ENCODE measurements around the gene HORMAD1.
A peak's percentile ranks its signal among the peaks of the same experiment; 100 is the strongest.
"Not testable (repeated sequence)": the region's sequence is repeated elsewhere in the genome, so short reads cannot be mapped to it uniquely, and the experiment has no call there.

The HORMAD1 gene

DNA sequence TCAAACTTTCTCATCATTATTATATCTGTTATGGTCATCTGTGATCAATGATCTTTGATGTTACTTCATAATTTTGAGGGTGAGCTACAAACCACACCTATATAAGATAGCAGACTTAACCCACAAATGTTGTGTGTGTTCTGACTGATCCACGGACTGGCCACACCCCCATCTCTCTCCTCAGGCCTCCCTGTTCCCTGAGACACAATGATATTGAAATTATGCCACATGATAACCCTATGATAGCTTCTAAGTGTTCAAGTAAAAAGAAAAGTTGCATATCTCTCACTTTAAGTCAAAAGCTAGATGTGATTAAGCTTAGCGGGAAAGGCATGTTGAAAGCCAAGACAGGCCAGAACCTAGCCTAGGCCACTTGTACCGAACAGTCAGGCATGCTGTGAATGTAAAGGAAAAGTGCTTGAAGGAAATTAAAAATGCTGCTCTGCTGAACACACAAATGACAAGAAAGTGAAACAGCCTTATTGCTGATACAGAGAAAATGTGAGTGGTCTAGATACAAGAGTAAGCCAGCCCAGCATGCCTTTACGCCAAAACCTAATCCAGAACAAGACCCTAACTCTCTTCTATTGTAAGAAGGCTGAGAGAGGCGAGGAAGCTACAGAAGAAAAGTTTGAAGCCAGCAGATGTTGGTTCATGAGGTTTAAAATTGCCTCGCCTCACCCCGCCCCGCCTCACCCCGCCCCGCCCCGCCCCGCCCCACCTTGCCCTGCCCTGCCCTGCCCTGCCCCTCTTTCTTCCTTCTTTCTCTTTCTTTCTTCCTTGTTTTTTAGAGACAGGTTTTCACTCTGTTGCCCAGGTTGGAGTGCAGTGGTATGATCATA is 28.4 kb upstream of the HORMAD1 start:
- DNase-seq = no peak
- Mint-ChIP-seq H3K9me3 (no peaks in the 10 kb centered on the region), H3K4me3 (no peak overlapping the region), H3K36me3 (ENCODE audit: insufficient read depth) (peaks cover 39% of the 10 kb centered on the region), H3K27me3 (no peaks in the 10 kb centered on the region), H3K27ac (peak overlapping the region in 1 of 2 donors; percentile 42), H3K4me1 (ENCODE audit: low read depth in 2 of 2) (no peaks in the 10 kb centered on the region)
- no peak for ATAC-seq (replicated peaks)

DNA sequence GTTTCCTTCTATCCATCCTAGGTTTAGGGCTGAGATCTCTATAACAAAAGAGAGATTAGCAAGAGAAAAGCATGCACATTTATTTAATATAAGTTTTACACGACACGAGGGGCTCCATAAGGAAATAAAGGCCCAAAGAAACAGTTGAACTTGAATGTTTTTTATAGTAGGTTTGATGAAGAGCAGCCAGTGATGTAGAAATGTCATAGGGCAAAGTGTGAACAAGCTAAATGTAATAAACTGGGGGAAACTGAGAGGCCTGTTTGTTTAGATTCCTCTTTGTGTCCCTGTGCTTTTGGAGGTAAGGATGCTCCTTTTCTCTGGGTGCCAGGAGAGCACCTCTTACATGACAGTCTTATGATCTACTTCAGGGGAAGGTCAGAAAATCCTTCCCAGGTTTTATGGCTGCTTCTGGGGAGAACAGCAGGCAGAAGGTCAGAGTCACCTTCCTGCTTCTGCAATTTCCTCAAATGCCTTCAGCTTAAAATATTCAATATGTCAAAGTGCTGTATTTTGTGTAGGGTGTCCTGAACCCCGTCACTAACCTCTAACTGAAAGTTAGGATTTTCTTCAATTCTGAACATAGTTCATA is 9.5 kb upstream of the HORMAD1 start:
- no peak overlapping the region for H3K4me3 Mint-ChIP-seq
- ATAC-seq (replicated peaks) (no peak), DNase-seq (no peak)
- peaks cover 17% of the 10 kb centered on the region for H3K36me3 Mint-ChIP-seq (ENCODE audit: insufficient read depth)
- H3K27ac Mint-ChIP-seq = no peak overlapping the region
- no peaks in the 10 kb centered on the region for H3K27me3 Mint-ChIP-seq
- no peaks in the 10 kb centered on the region for H3K4me1 Mint-ChIP-seq (ENCODE audit: low read depth in 2 of 2)
- no peaks in the 10 kb centered on the region for H3K9me3 Mint-ChIP-seq

DNA sequence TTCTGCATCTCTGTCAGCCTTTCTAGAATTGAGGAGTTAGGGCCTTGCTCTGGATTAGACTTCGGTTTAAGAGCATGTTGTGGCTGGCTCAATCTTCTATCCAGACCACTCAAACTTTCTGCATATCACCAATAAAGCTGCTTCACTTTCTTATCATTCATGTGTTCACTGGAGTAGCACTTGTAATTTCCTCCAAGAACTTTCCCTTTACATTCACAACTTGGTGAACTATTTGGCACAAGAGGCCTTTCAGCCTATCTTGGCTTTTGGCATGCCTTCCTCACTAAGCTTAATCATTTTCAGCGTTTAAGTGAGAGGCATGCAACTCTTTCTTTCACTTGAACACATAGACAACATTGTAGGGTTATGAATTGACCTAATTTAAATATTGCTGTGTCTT is 3.6 kb upstream of the HORMAD1 start:
- H3K9me3 Mint-ChIP-seq = no peaks in the 10 kb centered on the region
- ATAC-seq (replicated peaks) (no peak), DNase-seq (no peak)
- H3K27ac Mint-ChIP-seq = no peak overlapping the region
- H3K4me3 Mint-ChIP-seq = no peak overlapping the region
- H3K36me3 Mint-ChIP-seq (ENCODE audit: insufficient read depth) = no peaks in the 10 kb centered on the region
- no peaks in the 10 kb centered on the region for H3K4me1 Mint-ChIP-seq (ENCODE audit: low read depth in 2 of 2)
- H3K27me3 Mint-ChIP-seq = no peaks in the 10 kb centered on the region

DNA sequence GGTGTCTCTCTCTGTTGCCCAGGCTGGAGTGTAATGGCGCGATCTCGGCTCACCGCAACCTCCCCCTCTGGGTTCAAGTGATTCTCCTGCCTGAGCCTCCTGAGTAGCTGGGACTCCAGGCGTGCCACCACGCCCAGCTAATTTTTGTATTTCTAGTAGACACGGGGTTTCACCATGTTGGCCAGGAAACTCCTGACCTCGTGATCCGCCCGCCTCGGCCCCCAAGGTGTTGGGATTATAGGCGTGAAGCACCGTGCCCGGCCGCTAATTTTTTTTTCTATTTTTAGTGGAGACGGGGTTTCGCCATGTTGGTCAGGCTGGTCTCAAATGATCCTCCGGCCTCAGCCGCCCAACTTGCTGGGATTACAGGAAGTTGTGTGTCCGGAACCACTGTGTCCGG is 597 bp downstream of the HORMAD1 start:
- no peak for ATAC-seq (replicated peaks)
- no peaks in the 10 kb centered on the region for H3K9me3 Mint-ChIP-seq
- H3K4me1 Mint-ChIP-seq (ENCODE audit: low read depth in 2 of 2) = peaks cover 0 to 6% of the 10 kb centered on the region in 2 donors
- no peak overlapping the region for H3K27ac Mint-ChIP-seq
- DNase-seq = no peak
- no peak overlapping the region for H3K4me3 Mint-ChIP-seq
- H3K27me3 Mint-ChIP-seq = no peaks in the 10 kb centered on the region
- no peaks in the 10 kb centered on the region for H3K36me3 Mint-ChIP-seq (ENCODE audit: insufficient read depth)

DNA sequence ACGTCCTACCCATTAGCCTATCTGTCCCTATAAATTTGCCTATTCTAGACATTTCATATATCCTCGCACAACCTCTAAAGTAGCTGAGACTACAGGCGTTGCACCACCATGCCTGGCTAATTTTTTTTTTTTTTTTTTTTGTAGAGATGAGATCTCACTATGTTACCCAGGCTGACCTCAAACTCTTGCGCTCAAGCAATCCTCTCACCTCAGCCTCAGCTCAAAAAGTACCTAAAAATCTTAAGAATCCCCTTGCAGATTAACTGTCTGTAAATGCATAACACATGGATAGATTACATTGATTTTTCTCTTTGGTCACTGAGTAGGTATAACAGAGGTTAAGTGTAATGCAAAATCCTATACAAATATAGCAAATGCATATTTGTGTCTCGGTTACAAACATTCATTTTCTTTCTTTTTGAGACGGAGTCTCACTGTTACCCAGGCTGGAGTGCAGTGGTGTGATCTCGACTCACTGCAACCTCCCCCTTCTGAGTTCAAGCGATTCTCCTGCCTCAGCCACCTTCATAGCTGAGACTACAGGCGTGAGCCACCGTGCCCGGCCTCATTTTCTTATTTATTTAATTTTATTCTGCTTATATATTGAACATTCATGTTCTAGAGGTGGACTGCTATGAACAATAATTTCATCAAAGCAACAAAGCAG is 2.3 kb downstream of the HORMAD1 start:
- H3K36me3 Mint-ChIP-seq (ENCODE audit: insufficient read depth) = no peaks in the 10 kb centered on the region
- peak overlapping the region in 1 of 2 donors; percentile 12 for H3K27ac Mint-ChIP-seq
- peak overlapping the region in 1 of 2 donors; percentile 7 for H3K4me3 Mint-ChIP-seq
- DNase-seq (no peak), ATAC-seq (replicated peaks) (peak; percentile 65)
- no peaks in the 10 kb centered on the region for H3K9me3 Mint-ChIP-seq
- peaks cover 0 to 6% of the 10 kb centered on the region in 2 donors for H3K4me1 Mint-ChIP-seq (ENCODE audit: low read depth in 2 of 2)
- H3K27me3 Mint-ChIP-seq = no peaks in the 10 kb centered on the region

DNA sequence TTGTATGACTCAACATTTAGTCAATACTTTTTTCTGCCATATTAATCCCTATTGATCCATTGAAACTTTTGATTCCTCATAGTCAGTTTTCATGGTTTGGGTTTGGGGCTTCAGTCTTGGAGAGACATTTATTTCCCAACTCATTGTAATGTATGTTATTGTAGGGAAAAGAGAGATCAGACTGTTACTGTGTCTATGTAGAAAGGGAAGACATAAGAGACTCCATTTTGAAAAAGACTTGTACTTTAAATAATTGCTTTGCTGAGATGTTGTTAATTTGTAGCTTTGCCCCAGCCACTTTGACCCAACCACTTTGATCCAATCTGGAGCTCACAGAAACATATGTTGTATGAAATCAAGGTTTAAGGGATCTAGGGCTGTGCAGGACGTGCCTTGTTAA is 11.7 kb downstream of the HORMAD1 start:
- not testable (repeated sequence) for H3K27ac Mint-ChIP-seq; H3K9me3 Mint-ChIP-seq; H3K4me1 Mint-ChIP-seq (ENCODE audit: low read depth in 2 of 2); H3K27me3 Mint-ChIP-seq; H3K4me3 Mint-ChIP-seq; H3K36me3 Mint-ChIP-seq (ENCODE audit: insufficient read depth); ATAC-seq (replicated peaks); DNase-seq

DNA sequence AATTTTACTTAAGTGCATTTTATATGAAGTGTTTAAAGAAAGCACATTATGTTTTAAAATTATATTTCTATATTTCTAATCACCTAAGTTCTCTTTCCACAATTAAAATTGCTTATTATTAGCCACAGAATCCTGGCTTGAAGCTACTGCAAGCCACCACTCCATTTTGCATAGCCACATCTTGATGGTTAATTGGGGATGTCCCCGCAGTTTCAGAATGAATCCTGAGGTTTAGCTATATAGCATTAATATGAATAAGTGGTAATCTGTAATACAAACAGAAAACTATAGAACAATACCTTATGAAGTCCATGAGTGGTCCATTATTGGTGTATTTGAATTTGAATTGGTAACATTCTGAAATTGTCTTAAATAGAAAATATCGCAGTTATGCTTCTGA is 12.1 kb downstream of the HORMAD1 start:
- ATAC-seq (replicated peaks) = no peak
- no peaks in the 10 kb centered on the region for H3K27me3 Mint-ChIP-seq
- no peaks in the 10 kb centered on the region for H3K9me3 Mint-ChIP-seq
- no peak overlapping the region for H3K4me3 Mint-ChIP-seq
- DNase-seq = no peak
- H3K4me1 Mint-ChIP-seq (ENCODE audit: low read depth in 2 of 2) = no peaks in the 10 kb centered on the region
- no peak overlapping the region for H3K27ac Mint-ChIP-seq
- H3K36me3 Mint-ChIP-seq (ENCODE audit: insufficient read depth) = peaks cover 4% of the 10 kb centered on the region

DNA sequence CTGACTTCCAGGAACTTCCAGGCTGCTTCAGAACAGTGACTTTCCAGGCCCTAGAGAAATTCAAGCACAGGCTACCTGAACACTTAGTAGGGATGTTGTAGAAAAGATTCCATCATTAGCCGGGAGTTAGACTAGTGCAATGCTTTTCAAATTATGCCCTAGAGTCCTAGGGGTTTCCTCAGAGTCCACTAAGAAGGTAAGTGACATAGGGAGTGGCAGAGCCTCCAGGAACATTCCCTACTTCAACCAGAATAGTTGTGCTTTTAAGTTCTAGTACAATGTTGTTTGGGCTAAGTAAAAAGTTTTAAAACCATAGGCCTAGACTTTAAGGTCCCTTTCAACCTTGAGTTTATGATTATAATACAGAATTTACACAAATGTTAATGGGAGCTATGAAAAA is 14.6 kb downstream of the HORMAD1 start:
- H3K27me3 Mint-ChIP-seq = no peaks in the 10 kb centered on the region
- peaks cover 4% of the 10 kb centered on the region for H3K36me3 Mint-ChIP-seq (ENCODE audit: insufficient read depth)
- ATAC-seq (replicated peaks) (no peak), DNase-seq (no peak)
- no peaks in the 10 kb centered on the region for H3K4me1 Mint-ChIP-seq (ENCODE audit: low read depth in 2 of 2)
- H3K9me3 Mint-ChIP-seq = no peaks in the 10 kb centered on the region
- H3K27ac Mint-ChIP-seq = no peak overlapping the region
- H3K4me3 Mint-ChIP-seq = no peak overlapping the region

DNA sequence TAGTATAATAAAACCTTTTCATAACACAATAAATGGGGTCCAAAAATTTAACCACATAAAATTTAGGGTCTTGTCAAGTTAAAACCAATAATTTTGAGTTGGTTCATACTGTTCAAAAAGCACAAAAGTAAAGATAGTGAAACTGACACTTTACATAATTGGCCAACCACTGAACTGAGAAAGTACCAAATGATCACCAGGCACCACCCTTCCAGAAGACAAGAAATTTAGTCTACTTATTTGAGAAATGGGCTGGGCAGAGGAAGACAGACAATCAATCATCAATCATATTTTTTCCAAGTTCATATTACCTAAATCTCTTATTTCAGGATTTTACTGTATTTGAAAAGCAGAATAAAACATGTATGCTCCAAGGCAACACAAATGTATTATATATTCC is 17.3 kb downstream of the HORMAD1 start:
- no peak for DNase-seq
- Mint-ChIP-seq H3K4me1 (ENCODE audit: low read depth in 2 of 2) (no peaks in the 10 kb centered on the region), H3K4me3 (no peak overlapping the region), H3K27me3 (peaks cover 0 to 5% of the 10 kb centered on the region in 2 donors), H3K27ac (no peak overlapping the region), H3K36me3 (ENCODE audit: insufficient read depth) (no peaks in the 10 kb centered on the region), H3K9me3 (no peaks in the 10 kb centered on the region)
- no peak for ATAC-seq (replicated peaks)

DNA sequence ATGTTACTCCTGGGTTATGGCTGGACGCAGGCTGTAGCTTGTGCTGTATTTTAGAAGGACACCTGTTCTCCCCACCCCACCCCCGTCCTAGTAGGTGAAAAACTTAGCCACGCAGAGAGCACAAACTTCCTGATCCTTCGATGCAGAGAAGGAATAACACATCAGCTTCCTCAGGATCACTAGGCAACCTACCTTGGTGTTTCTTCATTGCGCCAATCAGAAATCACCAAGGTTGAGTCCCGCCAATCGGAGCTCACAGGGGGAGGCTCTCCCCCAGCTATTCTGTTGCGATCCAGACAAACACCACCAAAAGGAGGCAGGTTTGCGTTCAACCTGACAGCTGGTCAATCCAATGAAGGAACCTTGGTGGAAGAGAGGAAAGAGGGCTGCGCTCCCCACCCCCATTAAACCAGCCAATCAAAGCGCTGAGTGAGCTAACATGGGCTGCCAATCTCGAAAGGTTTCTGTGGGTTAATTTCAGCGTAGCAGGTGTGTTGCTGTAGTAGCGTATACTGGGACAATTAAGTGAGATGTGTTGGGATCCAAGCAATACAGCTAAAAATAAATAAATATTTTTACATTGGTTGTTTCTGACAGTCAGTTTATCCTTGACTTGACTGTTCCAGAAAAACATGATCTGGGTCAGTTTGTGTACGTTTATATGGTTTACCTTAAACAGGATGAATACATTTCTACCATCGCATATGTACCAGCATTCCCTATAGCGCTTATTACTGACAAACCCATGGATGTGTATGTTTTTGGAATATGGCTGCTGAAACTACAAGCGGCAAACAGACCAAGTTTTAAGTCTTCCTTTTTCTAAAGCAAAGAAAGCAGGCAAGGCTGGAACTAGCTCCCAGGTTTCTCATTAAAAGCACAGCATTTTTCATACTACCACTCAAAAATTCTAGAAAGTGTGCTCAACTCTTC is 23.4 kb downstream of the HORMAD1 start, which contains the start of gene GOLPH3L:
Gene GOLPH3L, minus strand, starts transcription at position 160 of the 933 bp plus-strand sequence. CDS start 2,316 bp downstream, outside the sequence.
- ATAC-seq (replicated peaks) = peak; percentile 98
- peak; percentile 79 to 83 (median 82) for DNase-seq
- H3K36me3 Mint-ChIP-seq (ENCODE audit: insufficient read depth) = peaks cover 26% of the 10 kb centered on the region
- H3K4me1 Mint-ChIP-seq (ENCODE audit: low read depth in 2 of 2) = peaks cover 8 to 19% of the 10 kb centered on the region in 2 donors
- peak within 1 kb of the TSS; percentile 92 to 95 for H3K4me3 Mint-ChIP-seq
- no peaks in the 10 kb centered on the region for H3K9me3 Mint-ChIP-seq
- H3K27me3 Mint-ChIP-seq = peaks cover 0 to 5% of the 10 kb centered on the region in 2 donors
- peak within 1 kb of the TSS; percentile 93 to 94 for H3K27ac Mint-ChIP-seq

DNA sequence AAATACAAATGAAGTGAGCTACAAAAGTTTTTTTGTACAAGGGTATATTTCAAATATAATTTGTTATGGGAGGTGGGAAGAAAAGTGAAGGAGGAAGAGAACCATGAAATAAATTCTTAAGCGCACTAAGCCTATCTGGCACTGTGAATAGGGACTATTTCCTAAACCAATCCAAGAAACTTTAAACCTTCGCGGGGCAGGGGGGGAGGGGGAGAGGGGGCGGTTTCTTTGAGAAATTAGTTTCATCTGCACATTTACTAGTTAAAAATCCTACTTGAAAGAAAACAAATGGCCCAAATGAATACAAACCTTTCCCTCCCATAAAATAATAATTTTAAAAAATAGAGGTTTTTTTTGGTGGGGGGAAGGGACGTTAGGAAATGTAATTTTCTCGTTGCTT is 24.1 kb downstream of the HORMAD1 start:
- Mint-ChIP-seq H3K4me3 (peak overlapping the region; percentile 92 to 95), H3K36me3 (ENCODE audit: insufficient read depth) (peaks cover 29% of the 10 kb centered on the region), H3K27me3 (peaks cover 0 to 5% of the 10 kb centered on the region in 2 donors), H3K9me3 (no peaks in the 10 kb centered on the region), H3K4me1 (ENCODE audit: low read depth in 2 of 2) (peaks cover 8 to 19% of the 10 kb centered on the region in 2 donors), H3K27ac (peak overlapping the region; percentile 93 to 94)
- ATAC-seq (replicated peaks) = no peak
- DNase-seq = no peak

DNA sequence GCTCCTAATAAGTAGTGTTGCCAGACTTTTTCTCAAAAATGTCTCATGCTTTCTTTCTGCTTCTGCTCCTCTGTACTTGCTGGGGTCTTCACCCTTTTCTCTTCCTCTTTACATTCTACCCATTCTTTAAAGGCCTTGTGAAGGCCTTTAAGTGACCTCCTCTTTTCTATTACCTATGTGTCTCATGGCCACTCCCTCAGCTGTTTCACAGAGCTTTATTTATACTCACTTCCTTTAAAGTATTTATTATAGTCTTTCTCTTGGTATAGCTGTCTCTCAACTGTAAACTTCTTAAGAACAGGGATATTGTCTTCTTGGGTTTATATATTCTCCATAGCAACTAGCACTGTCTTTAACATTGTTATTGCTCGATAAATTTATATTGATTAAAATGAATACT is 24.5 kb downstream of the HORMAD1 start:
- Mint-ChIP-seq H3K4me1 (ENCODE audit: low read depth in 2 of 2) (peaks cover 8 to 19% of the 10 kb centered on the region in 2 donors), H3K27me3 (peaks cover 0 to 5% of the 10 kb centered on the region in 2 donors), H3K36me3 (ENCODE audit: insufficient read depth) (peaks cover 29% of the 10 kb centered on the region), H3K4me3 (peak overlapping the region; percentile 92 to 95), H3K9me3 (no peaks in the 10 kb centered on the region), H3K27ac (peak overlapping the region; percentile 93 to 94)
- no peak for DNase-seq
- ATAC-seq (replicated peaks) = no peak

DNA sequence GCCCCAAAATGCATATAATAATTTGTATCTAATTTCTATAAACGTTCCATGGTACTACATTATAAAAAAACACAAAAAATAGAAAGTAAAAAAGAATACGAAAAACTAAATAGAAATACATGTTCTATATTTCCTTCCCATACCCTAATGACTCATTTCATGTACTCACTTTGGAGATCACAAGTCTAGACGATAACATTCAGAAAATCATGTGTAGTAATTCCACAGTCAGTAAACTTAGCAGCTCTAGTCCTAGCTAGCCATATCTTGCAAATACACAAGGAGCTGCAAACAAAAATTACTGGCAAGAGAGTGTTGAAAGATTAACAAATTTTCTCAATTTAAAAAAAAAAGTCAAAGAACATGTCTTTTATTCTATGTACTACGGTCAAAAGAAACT is 25.1 kb downstream of the HORMAD1 start:
- no peaks in the 10 kb centered on the region for H3K9me3 Mint-ChIP-seq
- peaks cover 8 to 19% of the 10 kb centered on the region in 2 donors for H3K4me1 Mint-ChIP-seq (ENCODE audit: low read depth in 2 of 2)
- H3K4me3 Mint-ChIP-seq = peak overlapping the region in 1 of 2 donors; percentile 26
- ATAC-seq (replicated peaks) (no peak), DNase-seq (no peak)
- no peak overlapping the region for H3K27ac Mint-ChIP-seq
- H3K27me3 Mint-ChIP-seq = peaks cover 0 to 2% of the 10 kb centered on the region in 2 donors
- H3K36me3 Mint-ChIP-seq (ENCODE audit: insufficient read depth) = peaks cover 29% of the 10 kb centered on the region

All from effector memory CD8-positive, alpha-beta T cell (primary cell).